Activated CD8-positive, alpha-beta memory T cell treated with anti-CD3 and anti-CD28 coated beads for 4 hours (primary cell): ENCODE results near the gene ERBB4.

Experiments
- DNase-seq, 2 donors: peaks; one replicate each; pipeline ENCODE4 v3.0.0-alpha.2; 2020; ENCODE audit warnings: low read depth in 2 of 2

ERBB4 gene

DNA sequence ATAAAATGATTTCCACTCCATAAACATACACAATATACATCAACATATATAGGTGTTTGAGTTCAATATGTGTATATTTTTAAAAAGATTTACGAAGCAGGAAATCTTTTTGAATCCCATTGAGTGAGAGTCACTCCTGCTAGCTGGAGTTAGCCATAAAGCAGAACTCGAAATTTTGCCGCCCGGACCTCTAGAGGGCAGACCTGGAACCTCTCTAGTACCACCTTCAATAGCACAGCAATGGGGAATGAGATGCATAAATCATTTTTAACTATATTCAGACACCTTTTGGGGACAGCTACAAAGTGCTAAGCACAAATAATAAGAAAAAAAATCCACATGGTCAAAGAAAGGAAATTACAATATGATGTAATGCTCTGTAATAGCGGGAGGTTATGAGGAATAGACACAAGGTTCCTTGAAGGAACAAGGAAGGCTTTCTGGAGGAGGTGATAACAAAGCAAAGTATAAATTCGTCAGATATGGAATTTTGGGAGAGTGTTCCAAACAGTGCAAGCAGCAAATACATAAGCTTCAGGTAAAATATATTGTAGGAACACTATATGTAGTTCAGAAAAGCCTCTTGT, 533.4 kb downstream of the ERBB4 start:
- DNase-seq, result no peak

DNA sequence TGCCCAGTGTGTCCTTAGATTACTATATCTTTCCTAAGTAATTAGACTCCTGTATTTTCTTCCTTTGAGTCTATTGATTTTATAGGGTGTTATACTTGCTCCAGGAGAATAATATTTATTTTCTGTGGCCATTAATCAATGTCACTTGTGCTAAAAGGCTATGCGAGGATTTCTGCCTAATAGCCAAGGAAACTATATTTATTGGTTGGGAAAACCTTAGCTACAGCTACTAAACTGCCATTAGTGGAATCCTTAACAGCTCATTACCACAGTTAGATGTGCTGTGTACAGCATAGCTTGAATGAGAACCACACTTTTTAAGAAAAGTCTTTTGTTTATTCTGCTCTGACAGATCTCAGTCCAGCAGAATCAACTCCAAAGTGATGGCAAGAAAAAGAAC, 537.3 kb downstream of the ERBB4 start:
- DNase-seq, result no peak

DNA sequence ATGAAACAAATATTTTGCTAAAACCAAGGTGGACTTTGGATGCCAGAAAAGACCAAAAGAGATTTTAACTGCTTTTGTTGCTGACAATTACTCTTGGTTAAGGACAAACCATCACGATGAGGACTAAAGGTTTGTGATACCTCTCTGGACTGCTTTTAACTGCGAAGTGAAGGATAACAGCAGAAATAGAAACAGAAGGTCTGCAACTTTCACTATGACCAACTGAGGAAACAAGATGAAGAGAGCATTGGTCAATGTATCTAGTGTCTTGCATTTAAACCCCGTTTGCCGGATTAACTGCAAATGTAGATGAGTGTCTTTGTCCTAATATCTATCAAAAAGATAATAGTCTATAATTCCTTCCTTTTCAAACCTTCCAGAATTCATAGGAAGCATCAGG, 541.7 kb downstream of the ERBB4 start:
- no peak for DNase-seq

DNA sequence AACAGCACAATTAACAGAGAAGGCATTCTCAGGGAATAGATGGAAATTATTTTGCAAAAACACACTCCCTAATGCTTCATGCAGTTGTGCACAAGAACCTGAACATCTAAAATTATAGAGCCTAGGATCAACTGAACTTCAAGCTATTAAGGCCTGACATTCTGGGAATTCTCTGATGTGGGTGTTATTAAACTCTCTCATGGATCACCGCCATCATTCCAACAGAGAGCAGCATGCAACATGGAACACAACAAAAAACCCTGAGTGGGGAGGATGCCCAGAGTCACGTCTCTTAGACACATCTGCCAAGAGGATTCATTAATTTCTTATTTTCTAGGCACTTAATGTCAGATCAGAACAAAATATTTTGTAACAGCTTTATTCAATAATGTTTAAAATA, 543.8 kb downstream of the ERBB4 start:
- no peak for DNase-seq

DNA sequence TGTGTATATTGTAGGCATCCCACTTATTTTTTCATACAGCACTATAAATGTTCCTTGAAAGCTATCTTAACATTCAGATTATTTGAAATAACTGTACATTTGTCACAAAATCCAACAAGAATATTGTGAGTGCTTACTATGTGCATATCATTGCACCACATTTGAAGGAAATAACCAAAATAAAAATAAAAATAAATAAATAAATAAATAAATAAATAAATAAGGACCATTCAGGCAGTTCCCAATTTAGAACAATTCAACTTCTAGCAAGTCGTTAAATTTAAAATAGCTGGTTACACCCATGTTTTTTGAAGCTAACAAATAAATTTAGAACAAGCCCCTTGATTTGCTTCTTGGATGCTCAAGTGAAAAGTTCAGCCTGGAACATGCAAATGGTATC, 548.3 kb downstream of the ERBB4 start:
- DNase-seq, result no peak

DNA sequence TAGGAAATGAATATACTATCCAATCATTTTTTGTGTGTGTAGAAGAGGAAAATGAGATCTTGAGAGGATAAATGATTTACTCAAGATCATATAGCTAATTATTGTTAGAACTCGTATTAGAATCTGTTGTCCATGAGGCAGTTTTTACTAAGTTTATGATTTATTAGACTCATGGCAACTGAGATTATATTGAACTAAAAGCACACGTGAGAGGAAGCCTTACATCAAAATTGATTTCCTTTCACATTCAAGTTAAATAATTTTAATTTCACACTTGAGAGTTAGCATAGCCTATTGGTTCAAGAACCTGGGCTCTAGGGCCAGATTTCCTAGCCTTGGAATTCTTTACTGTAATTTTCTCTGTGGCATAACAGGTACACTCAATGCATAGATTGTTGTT, 552.3 kb downstream of the ERBB4 start:
- DNase-seq, result no peak

DNA sequence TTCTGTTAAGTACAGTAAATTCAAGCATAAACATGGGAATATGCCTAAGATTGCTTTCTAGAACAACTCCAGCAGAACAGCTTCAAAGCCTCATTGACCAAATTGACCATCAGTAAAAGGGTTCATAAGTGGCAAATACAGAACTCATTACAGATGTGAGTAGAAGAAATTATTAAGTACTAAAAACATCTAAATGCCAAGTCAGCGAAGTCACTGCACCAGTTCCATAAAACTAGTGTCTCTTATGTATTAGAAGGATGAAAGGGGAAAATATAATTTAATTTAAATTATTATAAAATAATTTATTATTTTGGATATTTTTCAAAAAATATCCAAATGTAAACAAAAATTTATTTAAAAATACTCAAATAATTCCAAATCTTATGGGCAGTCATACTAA, 553.2 kb downstream of the ERBB4 start:
- no peak for DNase-seq

DNA sequence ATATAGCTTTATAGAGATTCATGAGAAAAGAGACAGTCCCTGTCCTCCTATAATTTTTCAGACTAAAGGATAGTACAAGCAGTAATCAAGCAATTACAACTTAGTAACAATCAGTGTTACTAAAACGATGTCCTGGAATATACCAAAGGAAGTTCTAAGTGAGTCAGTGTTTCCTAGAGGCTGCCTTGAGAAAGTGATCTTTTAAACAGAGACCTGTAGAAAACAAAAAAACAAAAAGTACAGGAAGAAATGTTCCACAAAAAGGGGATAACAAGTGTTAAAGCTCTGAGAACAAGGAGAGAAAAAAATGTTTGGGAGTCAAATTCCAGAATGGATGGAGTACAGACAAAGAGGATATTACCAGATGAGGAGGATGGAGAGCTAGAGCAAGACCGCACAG, 556.4 kb downstream of the ERBB4 start:
- DNase-seq, result no peak

DNA sequence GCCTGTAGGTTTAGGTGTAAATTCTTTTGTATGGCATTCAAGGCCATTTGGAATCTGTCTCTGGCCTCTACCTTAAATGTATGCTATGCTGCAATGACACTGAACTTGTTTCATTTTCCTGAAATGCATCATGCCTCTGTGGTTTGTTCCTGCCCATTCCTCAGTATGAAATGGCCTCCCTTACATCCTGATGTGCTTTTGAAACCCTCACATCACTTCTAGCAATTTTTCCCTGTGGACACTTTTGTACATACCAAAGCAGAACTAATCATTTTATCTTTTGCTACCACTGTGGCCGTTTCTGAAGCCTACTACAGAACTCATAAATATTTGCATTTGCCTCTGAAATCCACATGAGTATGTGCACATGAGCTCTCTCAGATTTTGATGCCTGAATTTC, 557.2 kb downstream of the ERBB4 start:
- no peak for DNase-seq

DNA sequence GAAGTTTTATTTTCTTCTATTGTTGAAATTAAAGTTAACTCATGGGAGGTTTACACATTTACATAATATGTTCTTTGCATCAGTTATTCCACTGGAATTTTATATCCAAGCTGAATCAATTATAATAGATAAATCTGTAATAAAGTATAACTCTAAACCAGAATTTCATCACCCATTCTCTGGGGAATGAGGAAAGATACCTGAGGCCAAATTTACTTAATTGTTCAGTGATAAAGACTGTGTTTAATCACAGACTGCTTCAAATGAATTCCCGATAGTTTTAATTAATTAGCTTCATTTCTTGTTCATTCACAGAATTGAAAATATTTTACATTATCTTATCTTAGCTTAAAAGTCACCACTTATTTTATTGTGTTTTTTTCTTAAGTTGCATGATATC, 562.5 kb downstream of the ERBB4 start:
- DNase-seq, result no peak

DNA sequence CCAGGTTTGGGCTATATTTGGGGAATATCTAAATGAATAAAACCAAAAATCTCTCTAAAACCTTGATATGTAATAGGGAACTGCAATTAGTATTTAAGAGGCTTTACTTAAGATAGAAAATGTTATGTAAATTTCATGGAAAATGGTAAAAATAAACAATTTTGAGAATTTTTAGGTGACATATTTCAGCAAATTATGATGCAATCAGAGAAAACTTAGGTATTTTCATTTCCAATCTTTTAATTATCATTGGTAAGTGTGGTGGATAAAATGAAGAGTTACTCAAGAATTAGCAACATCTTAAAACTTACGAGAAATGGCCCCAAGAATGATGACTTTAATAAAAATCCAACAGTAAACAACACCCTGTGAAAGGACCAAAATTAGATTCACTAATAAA, 571.4 kb downstream of the ERBB4 start:
- no peak for DNase-seq

DNA sequence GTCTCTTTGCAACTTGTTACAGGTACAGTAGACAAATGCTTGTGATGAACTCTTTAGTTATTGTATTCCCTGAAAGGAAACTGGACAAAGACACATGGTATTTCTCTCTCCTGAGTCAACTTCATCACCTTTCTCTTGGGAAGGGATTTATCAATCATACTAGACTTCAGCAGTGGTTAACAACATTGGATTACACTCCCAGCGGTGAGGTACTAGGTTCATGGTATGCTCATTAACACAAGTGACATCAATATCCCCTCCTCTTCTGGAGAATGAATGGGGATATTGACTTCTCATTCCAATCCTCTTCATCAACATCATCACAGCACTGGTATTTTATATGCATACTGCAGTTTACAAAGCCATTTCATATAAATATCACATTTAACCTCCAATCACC, 574.6 kb downstream of the ERBB4 start:
- no peak for DNase-seq

DNA sequence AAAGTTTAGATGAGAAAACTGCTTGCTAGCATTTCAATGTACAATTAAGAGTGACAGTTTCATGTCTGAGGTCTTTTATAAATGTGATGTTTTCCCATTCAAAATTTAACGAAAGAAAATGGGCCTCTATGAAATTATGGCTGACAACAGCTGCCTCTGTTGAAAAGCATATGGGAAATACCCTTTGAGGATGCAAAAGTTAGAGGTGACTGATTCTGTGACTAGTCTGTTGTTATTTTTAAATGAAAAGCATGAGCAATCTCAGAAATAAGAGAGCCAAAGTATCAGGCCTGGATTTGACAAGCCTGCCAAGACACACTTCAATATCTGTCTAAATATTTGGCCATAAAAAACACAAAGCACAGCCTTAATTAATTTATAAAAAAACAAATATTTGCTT, 580.8 kb downstream of the ERBB4 start:
- no peak for DNase-seq

DNA sequence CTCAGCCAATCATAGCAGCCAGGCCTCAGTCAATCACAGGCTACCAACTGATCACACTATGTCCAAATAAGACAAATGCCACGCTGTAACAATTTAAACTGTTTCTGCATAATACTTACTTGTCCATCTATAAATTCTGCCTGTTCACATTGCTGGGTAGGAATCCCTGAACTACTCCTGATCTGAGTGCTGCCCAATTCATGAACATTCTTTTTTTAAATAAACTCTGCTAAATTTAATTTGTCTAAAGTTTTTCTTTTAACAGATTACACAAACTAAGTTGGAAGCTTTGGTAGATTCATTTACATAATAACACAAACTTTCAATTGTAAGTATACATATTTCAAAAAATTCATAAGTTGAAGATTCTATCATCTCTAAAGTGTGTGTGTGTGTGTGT, 583.0 kb downstream of the ERBB4 start:
- DNase-seq, result no peak

DNA sequence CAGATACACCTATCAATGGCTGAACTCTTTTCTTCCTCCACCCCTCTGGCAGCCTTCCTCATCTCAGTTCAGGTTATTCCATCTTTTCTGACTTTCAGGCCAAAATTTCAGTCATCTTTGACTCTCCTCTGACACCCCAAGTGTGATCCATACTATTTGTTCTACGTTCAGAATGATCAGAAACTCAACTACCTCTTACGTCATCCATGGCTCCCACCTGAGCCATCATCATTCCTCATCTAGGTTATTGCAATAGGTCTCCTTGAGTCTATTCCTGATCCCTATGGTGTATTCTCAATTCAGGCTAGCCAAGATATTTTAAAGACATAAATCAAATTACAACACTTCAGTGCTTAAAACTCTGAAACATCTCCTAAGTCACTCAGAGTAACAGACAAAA, 589.7 kb downstream of the ERBB4 start:
- DNase-seq, result no peak

DNA sequence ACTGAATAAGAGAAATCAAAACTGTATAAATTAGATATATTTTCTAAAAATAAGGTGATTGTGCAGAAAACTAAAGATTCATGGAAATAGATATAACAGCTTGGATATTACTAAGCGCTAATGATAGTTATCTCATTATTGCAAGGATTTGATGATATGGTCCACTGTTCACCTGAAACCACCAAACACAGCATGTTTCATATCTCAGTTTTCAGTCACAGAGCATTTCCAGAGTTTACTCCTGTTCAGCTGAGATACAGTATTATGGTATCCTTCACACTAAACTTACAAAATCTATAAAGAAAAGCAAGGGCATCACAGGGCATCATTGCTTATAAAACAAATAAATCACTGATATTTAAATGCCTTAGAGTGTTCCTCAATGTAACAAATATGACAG, 591.6 kb downstream of the ERBB4 start:
- DNase-seq, result no peak

DNA sequence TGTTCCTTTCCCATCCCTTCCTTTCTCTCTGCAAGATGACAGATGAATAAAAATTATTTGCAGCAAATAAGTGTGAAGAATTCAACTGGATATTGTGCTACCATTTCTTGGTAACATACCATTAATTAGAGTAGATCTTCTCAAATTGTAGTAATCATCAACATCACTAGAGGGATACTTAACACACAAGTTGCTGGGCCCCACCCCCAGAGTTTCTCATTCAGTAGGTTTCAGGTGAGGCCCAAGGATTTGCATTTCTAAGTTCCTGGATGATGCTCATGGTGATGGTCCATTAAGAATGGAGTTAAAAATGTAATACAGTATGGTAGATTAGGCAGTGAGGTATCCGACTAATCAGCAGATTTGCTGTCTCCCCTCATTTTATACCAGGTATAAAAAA, 594.0 kb downstream of the ERBB4 start:
- DNase-seq, result no peak

DNA sequence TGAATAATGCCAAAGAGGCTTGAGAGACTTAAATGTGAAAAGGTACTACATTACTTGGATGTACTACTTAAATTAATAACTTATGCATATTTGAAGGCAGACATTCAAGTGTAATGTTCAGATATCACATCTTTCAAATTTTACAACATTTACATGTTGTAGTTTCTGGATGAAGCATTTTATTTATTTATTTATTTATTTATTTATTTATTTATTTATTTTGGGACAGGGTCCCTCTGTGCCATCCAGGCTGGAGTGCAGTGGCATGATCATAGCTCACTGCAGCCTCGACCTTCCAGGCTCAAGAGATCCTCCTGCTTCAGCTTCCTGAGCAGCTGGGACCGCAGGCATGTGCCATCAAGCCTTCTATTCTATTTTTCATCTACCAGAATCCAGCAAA, 596.4 kb downstream of the ERBB4 start:
- DNase-seq, result no peak

DNA sequence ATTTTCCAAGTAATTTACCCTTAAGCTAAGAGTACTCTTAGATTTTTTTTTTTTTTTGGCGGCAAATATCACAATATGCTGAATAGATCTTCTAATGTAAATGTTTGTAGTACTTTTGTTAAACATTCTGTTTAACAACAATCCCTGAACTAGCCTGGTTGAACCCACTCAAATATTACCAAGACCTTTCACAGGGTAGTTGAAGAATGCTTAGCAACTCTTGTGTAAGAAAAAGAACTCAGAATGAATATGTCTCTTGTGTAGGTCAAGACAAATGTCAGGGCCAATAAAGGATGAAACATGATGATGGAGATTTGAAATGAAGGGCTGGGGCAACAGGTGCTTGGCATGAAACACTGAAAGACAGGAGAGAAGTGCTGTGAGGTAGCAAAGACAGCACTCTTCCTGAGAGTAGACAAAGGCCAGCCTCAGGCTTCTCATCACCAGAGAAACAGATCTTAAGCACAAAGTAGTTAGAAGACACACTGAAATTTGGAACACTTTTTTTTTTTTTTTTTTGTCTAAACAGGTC, 597.3 kb downstream of the ERBB4 start:
- DNase-seq, result no peak

DNA sequence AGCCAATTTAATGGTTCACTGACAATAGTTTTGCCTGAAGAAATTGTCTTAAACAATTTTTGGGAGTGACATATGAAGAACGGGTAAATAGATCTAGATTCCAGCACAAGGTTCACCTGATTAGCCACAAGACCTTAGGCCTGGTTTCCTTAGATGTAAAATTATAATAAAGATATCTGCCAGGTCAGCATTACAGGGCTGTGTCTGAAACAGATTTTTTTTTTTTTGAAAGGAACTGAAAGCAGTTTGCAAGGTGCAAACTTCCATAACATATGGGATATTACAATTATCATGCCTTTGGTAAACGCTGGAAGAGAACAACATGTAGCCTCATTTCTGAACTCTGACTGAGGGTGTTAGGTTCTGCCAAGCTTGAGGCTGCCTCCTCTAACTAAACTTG, 599.4 kb downstream of the ERBB4 start:
- no peak for DNase-seq

DNA sequence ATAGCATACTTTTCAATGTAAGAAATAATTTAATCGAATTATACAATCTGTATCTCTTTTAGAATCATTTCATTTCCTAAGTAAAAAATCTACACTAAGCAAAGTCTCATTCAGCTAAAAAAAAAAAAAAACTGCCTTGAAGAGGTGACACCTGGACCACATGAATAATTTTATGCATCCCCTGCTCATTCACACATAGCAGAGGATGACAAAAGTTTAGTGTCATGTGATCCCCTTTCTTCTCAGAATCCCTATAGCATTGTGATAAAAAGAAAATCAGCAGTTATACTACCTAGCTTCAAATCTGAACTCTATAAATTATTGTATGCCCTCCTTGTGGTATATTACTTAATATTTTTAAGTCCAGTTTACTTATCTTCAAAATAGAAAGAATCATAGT, 603.8 kb downstream of the ERBB4 start:
- DNase-seq, result no peak

DNA sequence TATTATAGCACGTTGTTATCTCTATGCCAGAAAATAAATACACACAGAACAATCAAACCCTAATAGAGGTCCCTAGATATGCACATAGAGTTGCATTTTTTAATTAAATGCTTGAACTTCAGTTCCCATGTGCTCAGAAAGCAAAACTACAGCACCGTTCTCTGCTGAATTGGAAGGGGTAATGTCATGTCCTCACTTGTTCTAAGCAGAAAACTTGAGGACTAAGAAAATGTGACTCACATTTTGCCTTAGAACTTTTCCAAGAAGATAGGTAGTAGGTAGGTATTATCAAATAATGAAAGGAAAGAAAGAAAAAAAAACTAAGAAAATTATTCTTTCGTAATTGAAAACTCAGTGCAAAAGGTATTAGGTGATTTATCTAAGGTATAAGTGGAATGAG, 607.3 kb downstream of the ERBB4 start:
- no peak for DNase-seq

DNA sequence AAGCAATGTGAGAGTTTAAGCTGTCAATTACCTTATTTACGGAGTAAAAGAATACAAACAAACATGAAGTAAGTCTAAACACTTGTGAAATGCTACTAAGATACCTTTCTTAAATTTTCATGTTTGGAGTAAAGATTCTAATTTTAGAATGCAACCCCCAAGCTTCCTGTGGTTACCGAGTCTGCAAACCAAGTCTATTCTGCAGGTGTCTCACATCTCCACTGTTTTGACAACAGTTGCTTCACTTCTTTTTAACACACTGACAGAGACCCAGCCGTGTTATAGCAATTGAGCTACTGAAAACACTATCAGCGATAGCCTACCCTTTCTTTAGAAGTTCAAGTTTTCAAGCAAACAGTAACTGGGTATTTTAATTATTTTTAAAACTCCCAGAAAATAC, 608.3 kb downstream of the ERBB4 start:
- DNase-seq, result no peak

DNA sequence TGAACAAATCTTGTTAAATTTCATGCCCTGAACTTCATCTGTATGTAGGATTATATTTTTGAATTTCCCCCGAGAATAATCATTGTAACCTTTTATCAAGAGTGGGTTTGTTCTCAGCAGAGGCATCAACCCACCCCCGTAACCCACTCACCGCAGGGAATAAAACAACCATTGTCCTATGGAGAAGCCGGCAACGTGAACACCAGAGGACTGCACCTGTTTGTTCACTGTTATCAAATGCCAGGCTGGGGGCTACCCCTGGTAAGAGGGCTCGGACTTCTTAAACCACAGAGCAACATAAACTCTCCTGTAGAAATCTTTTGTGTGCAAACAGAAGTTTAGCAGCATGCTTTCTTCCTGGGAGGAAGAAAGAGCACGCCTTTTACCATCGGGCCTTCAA, 610.4 kb downstream of the ERBB4 start:
- DNase-seq, result no peak

DNA sequence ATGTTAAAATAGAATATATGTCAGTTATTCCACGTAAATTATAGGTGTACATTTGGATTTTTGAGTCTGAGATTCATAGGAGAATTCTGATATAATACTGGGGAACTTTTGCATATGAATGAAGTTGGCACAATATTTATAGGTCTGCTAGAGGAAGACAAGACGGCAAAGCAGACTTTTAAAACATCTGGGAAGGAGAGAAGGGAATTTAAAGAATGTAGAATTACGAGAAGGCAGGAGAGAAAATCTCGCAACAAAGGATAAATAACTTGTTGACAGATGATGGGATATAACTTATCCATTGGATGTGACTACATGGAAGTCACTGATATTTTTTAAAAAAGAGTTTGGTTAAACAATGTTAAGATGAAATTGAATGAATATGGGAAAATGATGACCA, 615.6 kb downstream of the ERBB4 start:
- no peak for DNase-seq
